IPS DF 4.7 (cell line): Measurements from ENCODE around the gene GRK6.
A peak's percentile ranks its signal among the peaks of the same experiment; 100 is the strongest.

ENCODE experiments used
- DNase-seq: peaks from one replicate; pipeline ENCODE4 v3.0.0-alpha.2; 2013; ENCODE audit warnings: low spot score; ENCODE audit errors: extremely low read depth

The GRK6 gene

GRCh38 chr5:177425801-177426565, 493 bp upstream of the GRK6 start:
- DNase-seq = peak; percentile 98

GRCh38 chr5:177427211-177427822, 841 bp downstream of the GRK6 start:
- DNase-seq = no peak

GRCh38 chr5:177427919-177428573, 1.6 kb downstream of the GRK6 start:
- DNase-seq = no peak

GRCh38 chr5:177428574-177429217, 2.2 kb downstream of the GRK6 start:
- no peak for DNase-seq

GRCh38 chr5:177429248-177430040, 3.0 kb downstream of the GRK6 start:
- no peak for DNase-seq

GRCh38 chr5:177430140-177430951, 3.9 kb downstream of the GRK6 start:
- DNase-seq = no peak

- no peak for DNase-seq
Measured at GRCh38 chr5:177430972-177431316, 4.5 kb downstream of the GRK6 start.

- no peak for DNase-seq
Measured at GRCh38 chr5:177431317-177432142, 5.1 kb downstream of the GRK6 start.

GRCh38 chr5:177432143-177432838, 5.8 kb downstream of the GRK6 start:
- no peak for DNase-seq

- DNase-seq = no peak
Measured at GRCh38 chr5:177432839-177433657, 6.6 kb downstream of the GRK6 start.

GRCh38 chr5:177433658-177434217, 7.3 kb downstream of the GRK6 start:
- no peak for DNase-seq

GRCh38 chr5:177434437-177434836, 8.0 kb downstream of the GRK6 start:
- DNase-seq = no peak

GRCh38 chr5:177434942-177435738, 8.7 kb downstream of the GRK6 start:
- no peak for DNase-seq

GRCh38 chr5:177435847-177436536, 9.5 kb downstream of the GRK6 start:
- no peak for DNase-seq

GRCh38 chr5:177437623-177438022, 11.1 kb downstream of the GRK6 start:
- DNase-seq = no peak

- DNase-seq = no peak
Measured at GRCh38 chr5:177438468-177438867, 12.0 kb downstream of the GRK6 start.
